DMS114 treated with DMSO at 0.1 percent for 48 hours (cell line): ENCODE results near the gene ALOX15.
"Not testable (repeated sequence)": the region's sequence is repeated elsewhere in the genome, so short reads cannot be mapped to it uniquely, and the experiment has no call there.

Source experiments
- DNase-seq: peaks from one replicate; lab custom pipeline; 2025; ENCODE audit not compliant: unreplicated experiment; lab: John Stamatoyannopoulos, UW

ALOX15 gene

DNA sequence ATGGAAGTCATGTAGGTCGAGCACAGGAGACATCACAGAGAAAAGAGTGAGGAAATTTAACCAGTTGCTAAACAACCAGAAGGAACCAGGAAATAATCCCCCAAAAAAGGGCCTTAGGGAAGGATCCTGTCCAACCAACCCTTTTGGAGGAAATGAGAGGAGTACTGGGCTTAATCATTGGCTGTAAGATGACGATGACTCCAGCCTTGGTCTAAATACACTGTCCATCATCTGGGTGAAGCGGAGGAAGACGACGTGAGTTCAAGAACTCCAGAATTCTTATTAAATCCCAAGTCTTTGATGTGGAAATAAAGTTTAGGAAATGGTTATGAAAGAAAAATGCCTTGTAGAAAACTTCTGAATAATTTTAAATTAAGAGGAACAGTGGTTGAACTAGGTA, 11.5 kb upstream of the ALOX15 start:
- DNase-seq, result no peak

DNA sequence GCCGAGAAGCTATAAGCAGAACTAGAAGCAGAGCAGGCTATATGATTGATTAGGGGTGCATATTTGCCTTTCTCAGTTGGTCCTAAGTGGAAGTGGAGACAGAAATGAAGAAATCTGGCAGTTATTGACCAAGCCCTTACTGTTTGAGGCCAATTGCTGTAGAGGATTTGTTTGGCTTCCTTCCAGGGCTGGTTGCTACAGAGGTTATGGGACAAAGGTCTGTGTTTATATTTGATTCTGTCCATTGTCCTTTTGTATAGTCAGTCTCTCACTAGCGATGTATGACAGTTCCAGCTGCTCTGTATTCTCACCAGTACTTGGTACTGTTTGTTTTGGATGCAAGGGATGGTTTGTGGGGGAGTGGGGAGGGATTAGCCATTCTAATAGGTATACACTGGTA, 7.3 kb upstream of the ALOX15 start:
- DNase-seq, result no peak

DNA sequence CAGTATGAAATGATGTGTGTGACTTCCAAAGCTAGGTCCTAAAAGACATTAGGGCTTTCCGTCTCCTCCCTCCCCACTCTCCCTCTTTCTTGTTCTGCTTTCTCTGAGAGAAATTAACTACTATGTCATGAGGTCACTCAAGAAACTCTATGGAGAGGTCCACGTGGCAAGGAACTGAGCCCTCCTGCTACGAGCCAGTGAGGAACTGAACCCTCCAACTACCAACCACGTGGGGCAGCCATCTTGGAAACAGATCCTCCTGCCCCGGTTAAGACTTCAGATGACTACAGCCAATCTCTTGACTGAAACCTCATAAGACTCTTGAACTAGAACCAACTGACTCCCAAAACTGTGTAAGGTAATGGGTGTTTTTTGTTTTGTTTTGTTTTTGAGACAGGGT, 4.2 kb upstream of the ALOX15 start:
- no peak for DNase-seq

GRCh38 chr17:4643676-4644075, 2.2 kb upstream of the ALOX15 start:
- no peak for DNase-seq

DNA sequence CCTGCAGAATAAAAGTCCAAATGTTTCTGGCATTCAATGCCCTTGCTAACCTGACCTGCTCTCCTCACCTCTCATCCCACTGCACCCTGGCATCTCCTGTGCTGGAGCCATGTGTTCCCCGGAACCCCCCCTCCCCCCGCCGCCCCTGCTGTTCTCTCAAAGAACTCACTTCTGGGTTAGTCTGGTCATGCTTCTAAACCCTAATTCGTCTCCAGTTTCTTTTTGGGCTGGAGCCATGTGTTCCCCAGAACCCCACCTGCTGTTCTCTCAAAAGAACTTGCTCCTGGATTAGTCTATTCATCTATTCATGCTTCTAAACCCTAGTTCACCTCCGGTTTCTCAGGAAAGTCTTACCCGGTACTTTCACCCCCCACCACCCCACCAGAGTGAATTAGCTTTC, 808 bp upstream of the ALOX15 start:
- no peak for DNase-seq

- not testable (repeated sequence) for DNase-seq
Observed at GRCh38 chr17:4640569-4641188, 799 bp downstream of the ALOX15 start.

DNA sequence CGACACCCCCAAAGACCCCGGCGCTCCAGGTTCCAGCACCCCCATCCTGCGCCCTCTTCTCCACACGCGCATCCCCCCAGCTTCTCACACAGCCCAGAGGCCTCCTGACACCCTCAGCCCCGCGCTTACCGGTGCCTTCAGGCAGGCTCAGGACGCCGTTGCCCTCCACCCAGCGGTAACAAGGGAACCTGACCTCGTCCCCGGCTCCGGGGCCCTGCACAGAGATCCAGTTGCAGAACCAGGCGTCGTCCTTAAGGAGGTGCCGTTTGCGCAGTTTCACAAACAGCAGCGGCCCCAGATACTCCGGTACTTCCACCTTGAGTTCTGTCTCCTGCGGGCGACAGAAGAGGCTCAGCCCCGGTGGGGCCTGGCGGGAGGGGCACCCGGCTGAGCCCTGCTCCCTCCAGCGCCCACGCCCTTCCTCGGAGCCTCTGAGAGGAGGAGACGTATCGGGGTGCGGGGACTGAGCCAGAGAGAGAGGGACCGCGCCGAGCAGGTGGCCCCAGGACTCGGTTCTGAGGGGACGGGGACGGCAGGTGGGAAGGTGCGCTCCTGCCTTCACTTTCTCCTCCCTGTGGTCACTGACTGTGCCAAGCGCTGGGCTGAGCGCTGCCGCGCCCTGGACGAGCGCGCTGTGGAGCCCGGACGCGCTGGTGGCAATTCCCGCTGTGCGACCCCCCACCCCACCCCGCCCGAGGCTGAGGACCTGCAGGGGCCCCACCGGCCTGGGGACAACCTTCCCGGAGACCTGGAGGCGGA, 2.0 kb downstream of the ALOX15 start:
- DNase-seq, result not testable (repeated sequence)

GRCh38 chr17:4638766-4639165, 2.7 kb downstream of the ALOX15 start:
- not testable (repeated sequence) for DNase-seq

DNA sequence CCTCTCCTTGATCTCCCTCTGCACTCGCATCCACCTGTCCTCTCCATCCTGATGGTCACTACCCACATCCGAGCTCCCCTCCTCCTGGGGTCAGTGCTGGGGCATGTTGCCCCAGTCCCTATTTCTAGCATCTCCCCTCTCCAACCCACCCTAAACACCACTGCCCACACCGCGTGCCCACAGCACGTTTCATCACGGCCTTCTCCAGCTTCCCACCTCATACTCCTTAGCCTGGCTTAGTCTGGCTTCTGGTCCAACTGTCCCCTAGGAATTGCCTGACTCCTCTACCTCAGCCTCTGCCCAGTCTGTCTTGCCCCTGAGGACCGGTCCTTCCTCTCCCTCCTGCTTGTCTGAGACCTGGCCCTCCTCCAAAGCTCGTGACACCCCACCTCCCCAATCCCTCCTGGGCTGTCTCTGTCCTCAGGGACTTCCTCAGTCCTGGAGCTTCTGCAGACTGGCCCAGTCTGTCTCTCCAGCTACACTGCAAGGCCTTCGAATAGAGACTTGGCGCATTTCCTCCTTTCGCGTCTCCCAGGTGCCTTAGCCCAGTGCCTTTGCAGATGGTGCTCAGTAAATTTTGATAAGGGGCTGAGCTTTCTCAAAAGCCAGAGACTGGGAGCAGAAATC, 4.9 kb downstream of the ALOX15 start:
- no peak for DNase-seq

- no peak for DNase-seq
Observed at GRCh38 chr17:4635823-4636375, 5.6 kb downstream of the ALOX15 start.

- no peak for DNase-seq
Observed at GRCh38 chr17:4634976-4635375, 6.5 kb downstream of the ALOX15 start.

- no peak for DNase-seq
Observed at GRCh38 chr17:4633643-4634042, 7.8 kb downstream of the ALOX15 start.

DNA sequence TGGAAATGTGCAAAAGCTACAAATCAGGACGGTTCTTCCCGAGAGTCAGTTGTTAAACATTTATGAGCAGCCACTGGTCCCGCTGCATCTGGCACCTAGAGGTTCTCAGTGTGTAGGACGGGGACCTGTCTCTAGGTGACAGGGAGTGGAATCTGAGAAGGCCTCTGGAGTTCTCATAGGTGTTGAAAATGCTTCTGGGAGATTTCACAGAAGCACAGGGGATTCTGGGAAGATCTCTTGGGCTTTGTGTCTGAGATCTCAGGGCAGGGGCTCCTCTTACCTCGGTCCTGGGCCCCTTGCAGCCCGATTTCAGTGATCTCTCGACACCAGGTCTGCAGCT, 8.9 kb downstream of the ALOX15 start:
- DNase-seq, result no peak

GRCh38 chr17:4631836-4632580, 9.5 kb downstream of the ALOX15 start:
- DNase-seq, result no peak

DNA sequence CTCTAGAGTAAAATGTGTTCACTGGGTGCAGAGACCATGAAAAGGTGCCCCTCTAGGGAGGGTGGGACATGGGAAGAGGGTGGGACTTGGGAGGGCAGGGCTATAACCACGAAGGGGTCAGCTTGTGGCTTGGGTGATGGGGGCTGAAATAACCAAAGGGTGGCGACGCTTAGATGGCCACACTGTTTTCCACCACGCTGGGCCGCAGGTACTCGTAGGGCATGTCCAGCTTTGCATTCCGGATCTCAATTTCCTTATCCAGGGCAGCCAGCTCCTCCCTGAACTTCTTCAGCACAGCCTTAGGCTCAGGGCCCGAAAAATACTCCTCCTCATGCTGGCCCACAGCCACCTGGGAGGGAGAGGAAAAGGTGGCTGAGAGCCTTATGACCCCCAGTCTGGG, 10.0 kb downstream of the ALOX15 start:
- DNase-seq, result no peak

DNA sequence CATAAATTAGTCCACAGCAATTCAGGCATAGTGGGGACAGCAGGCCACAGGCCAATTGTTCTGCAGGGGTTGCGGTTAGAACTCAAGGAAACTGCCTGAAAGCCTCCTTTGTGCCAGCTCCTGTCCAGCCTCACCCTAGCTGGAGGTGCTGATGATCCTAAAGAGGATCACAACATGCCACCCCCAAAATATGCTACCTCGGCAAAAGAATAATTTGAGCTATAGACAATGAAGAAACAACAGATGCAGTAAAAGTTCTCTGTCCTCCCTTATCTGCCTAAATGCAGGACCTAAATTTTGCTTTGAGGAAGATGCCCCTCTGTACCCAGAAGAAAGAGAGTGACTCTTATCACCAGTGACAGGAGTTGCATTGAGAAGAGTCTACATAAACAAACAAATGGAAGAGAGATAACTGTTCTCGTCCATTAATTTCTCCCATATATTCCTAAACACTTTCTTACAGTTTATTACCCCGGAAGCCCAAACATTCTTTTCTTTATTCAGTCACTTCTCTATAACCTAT, 14.7 kb downstream of the ALOX15 start:
- DNase-seq, result no peak

- no peak for DNase-seq
Observed at GRCh38 chr17:4625181-4625617, 16.3 kb downstream of the ALOX15 start.

GRCh38 chr17:4624451-4624911, 17.0 kb downstream of the ALOX15 start:
- DNase-seq, result not testable (repeated sequence)

DNA sequence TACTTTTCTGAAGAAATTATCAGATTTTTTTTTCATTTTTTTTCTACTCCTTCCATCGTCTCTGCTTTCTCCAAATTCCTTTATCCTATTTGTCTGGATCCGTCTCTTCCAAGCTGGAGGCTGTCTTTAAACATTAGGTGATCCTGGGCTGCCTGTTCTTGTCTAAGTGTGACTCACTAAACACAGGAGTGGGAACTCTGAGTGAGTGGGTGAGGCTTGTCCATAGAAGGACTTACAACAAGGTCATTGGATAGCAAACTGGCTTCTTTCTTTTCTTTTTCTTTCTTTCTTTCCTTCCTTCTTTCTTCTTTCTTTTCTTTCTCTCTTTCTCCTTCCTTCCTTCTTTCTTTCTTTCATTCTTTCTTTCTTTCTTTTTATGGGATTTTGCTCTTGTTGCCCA, 18.2 kb downstream of the ALOX15 start:
- no peak for DNase-seq

GRCh38 chr17:4622375-4622774, 19.1 kb downstream of the ALOX15 start:
- DNase-seq, result no peak

DNA sequence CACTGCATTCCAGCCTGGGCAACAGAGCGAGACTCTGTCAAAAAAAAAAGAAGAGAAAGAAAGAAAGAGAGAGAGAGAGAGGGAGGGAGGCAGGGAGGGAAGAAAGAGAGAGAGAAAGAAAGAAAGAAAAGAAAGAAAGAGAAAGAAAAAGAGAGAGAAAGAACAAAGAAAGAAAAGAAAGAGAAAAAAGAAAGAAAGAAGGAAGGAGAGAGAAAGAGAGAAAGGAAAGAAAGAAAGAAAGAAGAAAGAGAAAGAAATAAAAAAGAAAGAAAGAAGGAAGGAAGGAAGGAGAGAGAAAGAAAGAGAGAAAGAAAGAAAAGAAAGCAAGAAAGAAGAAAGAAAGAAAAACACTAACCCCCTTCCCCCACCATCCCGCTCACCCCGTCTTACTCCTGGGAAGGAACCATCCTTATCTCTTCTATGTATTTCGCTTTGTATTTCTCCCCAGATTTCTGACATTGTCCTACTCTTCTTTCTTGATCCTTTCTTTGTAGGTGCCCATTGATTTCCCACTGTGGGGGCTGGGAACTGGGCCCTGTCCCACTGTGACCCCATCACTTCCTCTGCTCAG, 20.9 kb downstream of the ALOX15 start:
- no peak for DNase-seq
